ENCODE measurements around the gene SLCO3A1.

- no peak for TF ChIP-seq EZH2 (IDR thresholded peaks at IDR 0.05; ENCODE audit: insufficient read depth, poor library complexity, severe bottlenecking)
- TF ChIP-seq EZH2phosphoT487 (IDR thresholded peaks at IDR 0.05; ENCODE audit: insufficient read depth, low read depth): no peak
These were observed 167.3 kb downstream of the SLCO3A1 start for GRCh38 chr15:92020804-92021203.

Data from GM23248 (cell line).